Ishikawa (cell line): ENCODE measurements around the gene ACYP2.
A peak's percentile ranks its signal among the peaks of the same experiment; 100 is the strongest.

Experiments
- CEBPB ChIP-seq: IDR thresholded peaks from 2 replicates; pipeline ENCODE4 v1.6.1; 2012
- CREB1 ChIP-seq: IDR thresholded peaks from 2 replicates; pipeline ENCODE4 v1.6.1; 2012; ENCODE audit warnings: low read depth
- EGR1 ChIP-seq: IDR thresholded peaks from 2 replicates; pipeline ENCODE4 v1.6.1; 2012
- EP300 ChIP-seq: IDR thresholded peaks from 2 replicates; pipeline ENCODE4 v1.6.1; 2012; ENCODE audit warnings: borderline replicate concordance
- FOXM1 ChIP-seq: IDR thresholded peaks from 2 replicates; pipeline ENCODE4 v1.6.1; 2012; ENCODE audit warnings: low read depth, borderline replicate concordance
- NFIC ChIP-seq: IDR thresholded peaks from 2 replicates; pipeline ENCODE4 v1.6.1; 2012
- RAD21 ChIP-seq: IDR thresholded peaks from 2 replicates; pipeline ENCODE4 v1.6.1; 2012; ENCODE audit warnings: low read depth
- REST ChIP-seq: IDR thresholded peaks from 2 replicates; pipeline ENCODE4 v1.6.1; 2012; ENCODE audit warnings: low read depth, mild to moderate bottlenecking
- TAF1 ChIP-seq: IDR thresholded peaks from 2 replicates; pipeline ENCODE4 v1.6.1; 2012; ENCODE audit warnings: low read depth, mild to moderate bottlenecking
- TCF12 ChIP-seq: IDR thresholded peaks from 2 replicates; pipeline ENCODE4 v1.6.1; 2012; ENCODE audit warnings: low read depth
- TEAD4 ChIP-seq: IDR thresholded peaks from 2 replicates; pipeline ENCODE4 v1.6.1; 2012
- USF1 ChIP-seq: IDR thresholded peaks from 2 replicates; pipeline ENCODE4 v1.6.1; 2012
- YY1 ChIP-seq: IDR thresholded peaks from 2 replicates; pipeline ENCODE4 v1.6.1; 2012; ENCODE audit warnings: low read depth
- ZBTB7A ChIP-seq: IDR thresholded peaks from 2 replicates; pipeline ENCODE4 v1.6.1; 2012; ENCODE audit warnings: low read depth
- TF ChIP-seq, protein P1 (sequence below): IDR thresholded peaks from 2 replicates; pipeline ENCODE4 v1.6.1; 2012

ACYP2 gene

DNA sequence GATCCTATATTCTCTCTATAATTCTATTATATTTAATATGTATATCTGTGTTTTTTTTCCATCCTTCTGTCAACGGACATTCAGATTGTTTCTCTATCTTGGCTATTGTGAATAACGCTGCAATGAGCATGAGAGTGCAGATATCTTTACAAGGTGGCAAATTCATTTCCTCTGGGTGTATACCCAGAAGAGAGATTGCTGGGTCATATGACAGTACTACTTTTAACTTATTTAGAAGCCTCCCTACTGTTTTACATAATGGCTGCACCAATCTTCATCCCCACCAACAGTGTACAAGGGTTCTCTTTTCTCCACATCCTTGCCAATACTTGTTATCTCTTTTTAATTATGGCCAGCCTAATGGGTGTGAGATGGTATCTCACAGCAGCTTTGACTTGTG is 74.1 kb downstream of the ACYP2 start:
- TF ChIP-seq REST: no peak
- TF ChIP-seq NFIC: no peak
- no peak for TF ChIP-seq TEAD4
- no peak for TF ChIP-seq EGR1
- TF ChIP-seq FOXM1: no peak
- no peak for TF ChIP-seq RAD21
- TF ChIP-seq EP300: no peak
- no peak for TF ChIP-seq ZBTB7A
- no peak for TF ChIP-seq CREB1
- TF ChIP-seq TAF1: no peak
- no peak for TF ChIP-seq YY1

- TF ChIP-seq TAF1 (no peak), CEBPB (no peak), FOXM1 (no peak), EP300 (no peak), EGR1 (no peak), CREB1 (no peak), TCF12 (no peak)
- TF ChIP-seq, protein P1, sequence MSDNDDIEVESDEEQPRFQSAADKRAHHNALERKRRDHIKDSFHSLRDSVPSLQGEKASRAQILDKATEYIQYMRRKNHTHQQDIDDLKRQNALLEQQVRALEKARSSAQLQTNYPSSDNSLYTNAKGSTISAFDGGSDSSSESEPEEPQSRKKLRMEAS: no peak
Observed at GRCh38 chr2:54191361-54192135, 76.1 kb downstream of the ACYP2 start.

DNA sequence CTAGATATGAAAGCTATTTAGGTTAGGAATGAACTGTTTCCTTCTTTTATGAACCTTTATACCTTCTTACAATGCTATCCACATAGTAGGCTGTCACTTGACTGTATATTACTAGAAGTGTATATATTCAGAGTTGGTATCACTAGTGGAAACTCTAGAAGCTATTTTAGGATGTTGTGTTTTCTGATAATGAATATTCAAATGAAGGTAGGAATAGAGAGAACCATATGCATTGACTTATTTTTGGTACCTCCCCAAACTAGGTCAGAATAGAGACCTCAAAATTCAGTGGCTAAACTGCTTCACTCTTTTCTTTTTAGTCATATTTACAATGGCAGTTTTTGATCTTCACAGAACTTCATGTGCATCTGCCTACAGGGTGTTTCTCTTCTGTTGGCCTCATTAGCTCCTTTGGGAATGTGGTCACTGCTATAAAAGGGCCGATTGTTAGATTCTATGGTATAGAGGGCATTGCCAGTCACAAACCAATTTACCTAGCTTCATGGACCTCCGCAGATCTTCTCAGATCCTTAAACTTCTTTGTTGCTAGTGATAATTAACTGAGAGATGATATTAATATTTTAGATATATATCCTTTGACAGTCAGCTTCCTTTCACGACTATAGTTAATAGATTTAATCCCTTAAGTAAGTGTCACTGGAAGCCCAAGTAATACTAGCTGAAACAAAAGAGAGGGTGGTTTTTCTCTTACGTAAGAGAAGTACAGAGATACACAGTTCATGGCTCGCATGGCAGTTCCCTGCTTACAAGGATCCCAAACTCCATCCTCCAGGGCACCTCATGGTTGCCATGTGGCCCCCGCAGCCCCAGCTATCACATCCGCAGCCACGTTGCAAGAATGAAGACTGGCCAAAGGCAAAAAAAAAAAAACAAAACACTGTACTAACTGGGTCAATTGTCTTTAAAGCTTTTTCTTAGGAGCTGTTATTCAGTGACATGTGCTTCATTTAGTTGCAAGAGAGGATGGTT is 79.6 kb downstream of the ACYP2 start:
- TF ChIP-seq TCF12 (no peak), RAD21 (no peak), TAF1 (no peak)
- TF ChIP-seq, protein P1: no peak

DNA sequence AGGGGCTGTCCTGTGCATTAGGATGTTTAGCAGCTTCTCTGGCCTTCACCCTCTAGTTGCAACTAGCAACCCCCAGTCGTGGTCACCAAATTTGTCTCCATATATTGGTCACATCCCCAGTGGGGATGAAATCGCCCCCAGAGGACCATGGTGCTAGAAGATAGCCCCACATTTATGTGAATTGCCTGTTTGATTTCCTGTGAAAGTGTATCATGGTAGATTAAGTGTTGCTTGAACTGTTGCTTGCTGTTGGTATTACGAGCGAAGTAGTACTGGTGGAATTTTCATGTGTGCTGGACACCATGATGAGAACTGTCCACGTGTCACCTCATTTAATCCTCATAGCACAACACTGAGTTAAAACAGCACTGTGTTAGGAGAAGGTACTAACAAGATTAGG is 81.2 kb downstream of the ACYP2 start:
- TF ChIP-seq RAD21: no peak
- TF ChIP-seq USF1: no peak
- no peak for TF ChIP-seq TEAD4
- no peak for TF ChIP-seq CEBPB
- no peak for TF ChIP-seq EP300
- no peak for TF ChIP-seq EGR1
- TF ChIP-seq YY1: no peak
- TF ChIP-seq NFIC: no peak
- TF ChIP-seq TAF1: no peak
- no peak for TF ChIP-seq REST
- TF ChIP-seq CREB1: no peak
- no peak for TF ChIP-seq FOXM1
- TF ChIP-seq, protein P1: no peak

- TF ChIP-seq CREB1 (no peak), EGR1 (no peak), TCF12 (no peak)
Observed at GRCh38 chr2:54204476-54204875, 89.1 kb downstream of the ACYP2 start.

DNA sequence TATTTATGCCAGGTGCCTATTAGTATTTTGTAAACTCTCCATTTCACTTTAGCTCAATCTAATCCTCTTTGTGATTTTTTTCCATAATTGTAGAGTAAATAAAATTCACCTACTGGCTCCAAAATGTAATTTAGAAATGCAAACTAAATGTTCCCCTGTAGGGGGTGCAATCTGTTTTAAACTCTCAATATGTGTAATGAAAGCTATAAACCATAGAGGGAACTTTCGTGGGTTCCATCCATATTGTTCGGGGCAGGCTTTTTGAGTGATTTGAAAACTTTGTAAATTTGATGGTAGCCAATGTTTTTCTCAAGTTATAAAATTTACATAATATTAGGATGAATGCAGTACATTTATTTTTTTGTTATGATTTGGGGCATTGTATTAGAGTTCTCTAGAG is 91.2 kb downstream of the ACYP2 start:
- no peak for TF ChIP-seq NFIC
- TF ChIP-seq CREB1: no peak
- no peak for TF ChIP-seq ZBTB7A
- peak; percentile 59 for TF ChIP-seq RAD21
- TF ChIP-seq REST: no peak
